Measurements from ENCODE around the gene GLRA2. TPM values are rescaled to one million over a fixed set of nuclear protein-coding genes. Genes with fewer than 3 reads are reported as not detected.

GLRA2 gene
- total RNA-seq, 1 donor from 2014 or later = 136 TPM

DNA sequence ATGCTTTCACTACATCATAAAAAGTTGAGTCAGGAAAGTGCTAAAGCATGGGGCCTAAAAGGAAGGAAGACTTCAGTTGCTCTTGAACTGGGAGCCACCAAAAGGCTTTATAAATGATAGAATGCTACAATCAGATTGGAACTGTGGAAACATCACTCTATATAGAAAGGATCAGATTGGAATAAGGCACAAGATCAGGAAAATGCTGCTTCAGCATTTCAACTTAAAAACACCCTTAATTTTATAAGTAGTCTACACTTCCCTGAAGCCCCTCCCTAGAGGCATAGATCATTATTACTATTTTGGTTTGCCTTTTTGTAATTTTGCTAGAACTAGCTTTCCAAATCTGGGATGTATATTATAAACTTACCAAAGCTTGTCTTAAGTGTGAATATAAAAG, 172.8 kb downstream of the GLRA2 start:
- DNase-seq = no peak

- DNase-seq = no peak
Measured at GRCh38 chrX:14712096-14712495, 182.8 kb downstream of the GLRA2 start.

DNA sequence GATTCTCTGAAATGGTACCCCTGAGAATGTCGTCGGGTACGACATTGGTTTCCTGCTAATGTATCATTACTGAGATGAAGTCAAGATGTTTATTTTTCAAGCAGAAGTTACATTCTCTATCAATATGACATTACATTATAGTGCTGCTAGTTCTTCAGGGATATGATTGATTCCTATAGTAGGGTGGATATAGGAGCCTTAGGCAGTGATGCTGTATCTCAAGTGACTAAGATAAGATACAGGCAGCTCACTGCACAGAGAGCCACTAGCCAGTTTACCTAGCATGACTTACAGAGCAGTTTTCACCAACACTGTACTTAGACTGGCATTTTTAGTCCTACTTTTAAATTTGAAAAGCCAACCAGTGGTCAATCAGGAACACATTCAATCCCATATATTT, 188.6 kb downstream of the GLRA2 start:
- no peak for DNase-seq

- no peak for DNase-seq
Measured at GRCh38 chrX:14718403-14718802, 189.1 kb downstream of the GLRA2 start.

DNA sequence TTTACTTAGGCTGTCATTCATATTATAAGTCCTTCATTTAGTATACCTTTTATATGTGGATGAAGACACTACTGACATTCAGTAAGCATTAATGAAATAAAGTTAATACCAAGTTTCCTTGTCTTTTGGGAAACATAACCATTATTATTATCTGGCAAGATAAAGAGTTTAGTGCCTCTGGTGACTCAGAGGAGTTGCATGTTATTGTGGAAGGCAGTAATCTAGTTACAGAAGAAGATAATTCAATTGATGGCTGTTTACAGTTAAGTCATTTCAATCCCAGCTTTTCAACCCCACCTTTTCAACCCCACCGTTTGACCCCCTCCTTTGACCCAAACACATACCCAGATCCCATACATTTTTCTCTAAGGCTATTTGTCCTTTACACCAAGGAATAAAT, 199.7 kb downstream of the GLRA2 start:
- DNase-seq = no peak

DNA sequence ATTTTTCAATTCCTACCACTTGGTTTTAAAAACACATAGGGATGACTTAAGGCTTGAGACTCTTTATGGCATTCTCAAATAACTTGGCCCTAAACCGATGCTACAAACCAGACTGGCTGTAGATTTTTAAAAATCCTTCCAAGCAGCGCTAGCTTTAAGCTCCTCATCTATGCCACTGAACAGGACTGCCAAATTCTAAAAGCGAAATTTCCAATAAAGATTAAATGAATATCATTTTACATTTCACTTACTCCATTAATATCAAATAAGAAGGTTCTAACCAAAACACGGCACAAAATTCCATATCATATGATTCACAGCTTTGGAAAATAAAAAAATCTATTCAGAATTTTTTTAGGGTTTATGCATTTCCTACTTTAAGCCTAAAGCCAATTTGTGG, 209.3 kb downstream of the GLRA2 start:
- no peak for DNase-seq

DNA sequence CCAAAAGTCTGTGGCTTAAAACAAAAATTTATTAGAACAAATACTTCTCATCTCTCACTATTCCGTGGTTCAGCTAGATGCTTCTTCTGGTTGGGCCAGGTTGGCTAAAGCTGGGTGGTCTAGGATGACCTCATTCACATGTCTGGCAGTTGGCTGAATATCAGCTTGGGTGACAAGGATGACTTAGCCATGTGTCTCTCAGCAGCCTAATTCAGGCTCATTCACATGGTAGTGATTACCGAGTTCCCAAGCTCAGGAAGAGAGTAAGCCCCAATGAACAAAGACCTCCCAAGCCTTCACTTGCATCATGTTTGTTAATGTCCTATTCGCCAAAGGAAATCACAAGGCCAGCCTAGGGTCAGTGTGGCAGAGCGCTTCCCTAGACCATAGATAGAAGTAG, 224.1 kb downstream of the GLRA2 start:
- no peak for DNase-seq

- DNase-seq = no peak
Measured at GRCh38 chrX:14758029-14758491, 228.7 kb downstream of the GLRA2 start.

GRCh38 chrX:14775416-14775815, 246.1 kb downstream of the GLRA2 start:
- no peak for DNase-seq

DNA sequence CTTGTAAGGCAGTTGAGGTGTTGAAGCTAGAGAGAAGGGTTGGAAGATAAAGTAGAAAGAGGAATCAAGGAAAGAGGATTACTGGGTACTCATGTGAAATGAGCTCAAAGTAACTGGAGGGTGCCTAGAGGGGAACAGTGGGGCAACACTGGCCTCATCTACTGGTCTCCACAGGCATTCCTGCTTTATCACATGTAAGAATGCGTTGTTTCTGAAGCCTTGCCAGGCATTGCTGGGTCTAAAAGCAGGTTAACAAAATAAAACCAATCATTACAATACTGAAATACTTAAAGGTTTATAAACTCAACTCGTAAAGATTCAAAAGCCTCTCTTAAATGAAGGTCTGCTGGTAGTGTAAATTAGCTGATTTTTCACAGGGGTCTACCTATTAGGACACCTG, 247.6 kb downstream of the GLRA2 start:
- DNase-seq = no peak

DNA sequence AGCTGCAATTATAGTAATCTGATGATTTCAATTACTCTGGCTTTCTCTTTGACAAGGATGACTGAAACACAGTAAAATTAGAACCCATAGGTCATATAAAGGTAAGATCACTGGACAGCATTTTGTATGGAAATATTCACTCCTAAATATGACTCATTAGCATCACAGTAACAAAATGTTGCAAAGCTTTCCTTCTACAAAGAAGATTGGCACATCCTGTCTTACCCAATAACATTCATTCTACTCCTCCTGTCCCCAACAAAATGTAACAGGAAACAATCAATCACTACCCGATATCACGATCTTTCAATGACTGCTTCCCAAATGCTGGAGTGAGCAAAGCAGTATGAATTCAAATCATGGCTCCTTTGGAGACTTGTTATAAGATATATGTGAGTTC, 248.2 kb downstream of the GLRA2 start:
- no peak for DNase-seq

GRCh38 chrX:14779580-14779979, 250.2 kb downstream of the GLRA2 start:
- DNase-seq = no peak
